ENCODE measurements around the gene FDXR. TPM values are rescaled to one million over a fixed set of nuclear protein-coding genes. Genes with fewer than 3 reads are reported as not detected.

FDXR gene
- total RNA-seq, 2 donors from 2014 or later, result 4.5 to 8.7 TPM

DNA sequence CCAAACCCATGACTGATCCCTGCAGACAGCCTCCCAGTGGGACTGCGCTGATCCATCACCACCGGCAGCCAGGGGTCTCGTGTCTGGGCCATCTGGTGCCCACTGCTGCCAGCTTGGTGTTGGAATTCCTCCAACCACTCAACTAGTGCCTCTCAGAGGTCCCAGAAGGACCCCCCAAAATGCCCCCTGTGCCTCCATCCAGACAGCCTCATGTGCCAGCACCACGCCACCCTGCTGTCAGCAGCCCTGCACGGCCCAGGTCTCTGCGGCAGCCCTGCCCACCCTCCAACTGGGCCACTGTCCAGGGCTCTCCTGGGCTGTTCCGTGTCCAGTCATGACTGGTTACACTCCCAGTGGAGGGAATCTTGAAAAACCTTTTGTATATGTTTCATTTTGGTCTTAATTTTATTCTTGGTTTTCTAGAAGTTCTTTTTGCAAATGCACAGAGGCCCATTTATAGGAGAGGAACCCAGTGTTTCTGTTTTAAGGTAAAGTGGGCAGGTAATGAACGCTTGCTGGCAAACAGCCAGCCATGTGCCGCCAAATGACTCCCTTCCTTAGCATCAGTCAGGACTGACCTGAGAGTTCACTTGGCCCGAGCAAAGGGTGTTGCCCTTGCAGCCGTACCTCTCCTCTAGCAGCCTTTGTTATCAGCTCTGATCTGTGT, 47.7 kb downstream of the FDXR start:
- no peak for DNase-seq

DNA sequence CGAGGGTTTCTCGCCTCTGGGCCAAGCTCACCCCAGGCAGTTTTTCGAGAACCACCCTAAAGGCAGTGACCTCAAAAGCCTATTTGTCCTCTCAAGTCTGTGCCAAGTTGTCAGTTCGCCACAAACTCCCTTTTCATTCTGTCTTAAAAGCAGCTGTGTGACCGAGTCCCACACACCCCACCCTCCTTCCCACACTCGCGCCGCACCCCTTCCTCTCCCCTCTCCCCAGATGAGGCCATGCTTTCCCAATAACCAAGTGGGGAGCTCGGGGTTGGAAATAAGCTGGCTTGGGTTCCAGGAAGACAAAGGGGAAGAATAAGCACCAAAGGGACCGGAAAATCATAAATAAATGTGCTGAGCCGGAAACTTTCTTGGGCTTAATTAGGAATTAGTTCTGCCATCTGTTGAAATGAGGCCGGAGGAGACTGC, 49.8 kb downstream of the FDXR start:
- H3K4me3 Mint-ChIP-seq, result no peak overlapping the region
- DNase-seq, result no peak
- H3K27ac Mint-ChIP-seq, result no peak overlapping the region
- H3K4me1 Mint-ChIP-seq, result no peaks in the 10 kb centered on the region
- no peaks in the 10 kb centered on the region for H3K9me3 ChIP-seq (ENCODE audit: control insufficient read depth, low read length, poor library complexity, severe bottlenecking)
- H3K27me3 Mint-ChIP-seq, result no peaks in the 10 kb centered on the region
- peaks cover 3% of the 10 kb centered on the region for H3K36me3 Mint-ChIP-seq (ENCODE audit: low read depth)
- no peak for ATAC-seq

More for the DNA sequence above, 47.7 kb downstream of the FDXR start:
- ATAC-seq, result no peak
- Mint-ChIP-seq H3K36me3 (ENCODE audit: low read depth) (no peaks in the 10 kb centered on the region), H3K27ac (no peak overlapping the region), H3K4me1 (no peaks in the 10 kb centered on the region), H3K4me3 (no peak overlapping the region), H3K27me3 (no peaks in the 10 kb centered on the region)
- no peaks in the 10 kb centered on the region for H3K9me3 ChIP-seq (ENCODE audit: control insufficient read depth, low read length, poor library complexity, severe bottlenecking)

DNA sequence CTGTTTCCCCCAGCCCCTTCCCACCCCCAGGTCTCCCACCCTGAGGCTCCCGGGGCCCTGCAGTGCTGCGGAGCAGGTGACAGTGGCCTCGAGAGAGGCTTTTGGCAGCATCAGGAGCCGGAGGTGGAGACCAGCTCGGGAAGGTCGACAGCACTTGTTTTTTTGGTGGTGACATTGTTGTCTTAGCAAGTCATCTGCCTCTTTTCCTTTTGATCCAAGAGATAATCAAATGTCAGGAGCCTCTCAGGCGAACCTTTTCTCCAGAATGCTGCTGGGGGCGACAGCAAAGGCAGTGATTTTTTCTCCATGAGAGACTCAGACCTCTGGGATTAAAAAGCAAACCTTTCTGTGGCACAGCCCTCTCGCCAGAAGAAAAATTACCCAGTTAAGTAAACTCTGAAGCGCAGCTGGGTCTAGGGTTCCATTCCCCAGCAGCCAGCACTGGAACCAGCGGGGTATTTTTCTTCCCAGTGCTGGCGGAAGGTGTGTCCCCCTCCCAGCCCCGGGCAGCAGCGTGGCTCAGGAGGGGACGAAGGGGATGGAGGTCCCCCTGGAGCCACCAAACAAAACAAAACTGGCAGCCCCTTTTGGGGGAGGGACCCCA, 50.4 kb downstream of the FDXR start:
- ATAC-seq (no peak), DNase-seq (no peak)
- no peaks in the 10 kb centered on the region for H3K27me3 Mint-ChIP-seq
- peaks cover 3% of the 10 kb centered on the region for H3K36me3 Mint-ChIP-seq (ENCODE audit: low read depth)
- no peaks in the 10 kb centered on the region for H3K9me3 ChIP-seq (ENCODE audit: control insufficient read depth, low read length, poor library complexity, severe bottlenecking)
- no peaks in the 10 kb centered on the region for H3K4me1 Mint-ChIP-seq
- no peak overlapping the region for H3K27ac Mint-ChIP-seq
- H3K4me3 Mint-ChIP-seq, result no peak overlapping the region

DNA sequence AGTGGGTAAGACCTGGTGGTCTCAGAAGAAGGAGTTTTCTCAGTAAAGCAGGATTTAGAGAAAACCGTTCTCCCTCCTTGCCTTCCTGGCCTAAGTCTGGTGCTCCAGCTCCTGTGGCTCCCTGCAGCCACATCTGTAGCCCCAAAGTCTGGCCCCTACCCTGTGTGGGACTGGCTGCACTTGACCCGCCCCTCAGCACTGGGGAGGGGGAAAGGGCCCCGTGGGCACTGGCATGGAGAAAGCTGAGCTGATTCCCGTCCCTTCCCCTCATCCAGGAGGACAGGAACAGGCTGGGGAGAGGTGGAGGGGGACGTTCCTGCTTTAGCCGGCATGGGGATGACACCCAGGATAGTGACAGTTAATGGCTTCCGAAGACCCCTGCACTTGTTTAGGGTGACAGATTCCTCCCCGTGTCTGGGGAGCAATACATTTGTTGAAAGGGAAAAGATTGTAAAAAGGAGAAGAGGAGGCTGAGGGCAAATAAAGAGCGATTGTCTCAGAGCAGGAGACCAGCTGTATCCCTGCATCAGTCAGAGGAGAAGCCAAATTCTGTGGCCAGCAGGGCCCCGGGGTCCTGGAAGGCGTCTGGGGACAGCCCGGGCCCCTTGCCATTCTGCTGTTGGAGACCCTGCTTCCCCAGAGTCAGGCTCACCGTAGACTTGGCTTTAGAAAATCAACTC, 51.0 kb downstream of the FDXR start:
- H3K36me3 Mint-ChIP-seq (ENCODE audit: low read depth), result peaks cover 3% of the 10 kb centered on the region
- no peak overlapping the region for H3K4me3 Mint-ChIP-seq
- no peak overlapping the region for H3K27ac Mint-ChIP-seq
- H3K9me3 ChIP-seq (ENCODE audit: control insufficient read depth, low read length, poor library complexity, severe bottlenecking), result no peaks in the 10 kb centered on the region
- no peak for ATAC-seq
- no peaks in the 10 kb centered on the region for H3K27me3 Mint-ChIP-seq
- no peak for DNase-seq
- no peaks in the 10 kb centered on the region for H3K4me1 Mint-ChIP-seq

DNA sequence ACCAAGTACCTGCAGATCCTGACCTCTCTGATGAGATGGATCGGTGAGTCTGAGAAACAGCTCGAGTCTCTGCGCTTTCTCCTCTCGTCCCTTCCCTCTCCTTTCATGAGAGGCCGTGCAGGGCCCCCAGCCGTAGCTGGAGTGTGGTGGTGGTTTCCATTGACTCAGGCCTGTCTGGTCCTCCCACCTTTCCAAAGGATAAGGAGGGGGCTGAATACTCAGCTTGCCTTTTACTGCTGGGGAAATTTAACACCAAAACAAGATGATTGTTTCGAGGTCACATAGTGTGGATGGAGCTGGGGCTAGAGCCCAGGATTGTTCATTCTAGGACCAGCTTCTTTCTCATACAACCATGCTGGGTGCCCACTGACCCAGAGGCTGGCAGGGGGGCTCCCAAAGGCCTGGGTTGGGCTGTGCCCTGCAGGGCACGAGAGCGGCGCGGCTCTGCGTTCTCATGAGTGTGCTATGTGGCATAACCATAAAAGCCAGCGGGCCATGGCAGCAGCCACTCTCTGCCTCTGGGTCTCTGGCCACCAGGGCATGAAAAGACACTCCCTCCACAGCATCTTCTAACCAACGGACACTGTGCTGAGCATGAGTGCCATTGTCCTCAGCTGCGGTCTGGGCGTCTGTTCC, 52.9 kb downstream of the FDXR start:
- ATAC-seq (no peak), DNase-seq (no peak)
- H3K27me3 Mint-ChIP-seq, result no peaks in the 10 kb centered on the region
- H3K4me1 Mint-ChIP-seq, result no peaks in the 10 kb centered on the region
- H3K27ac Mint-ChIP-seq, result no peak overlapping the region
- H3K36me3 Mint-ChIP-seq (ENCODE audit: low read depth), result peaks cover 3% of the 10 kb centered on the region
- H3K9me3 ChIP-seq (ENCODE audit: control insufficient read depth, low read length, poor library complexity, severe bottlenecking), result no peaks in the 10 kb centered on the region
- no peak overlapping the region for H3K4me3 Mint-ChIP-seq

DNA sequence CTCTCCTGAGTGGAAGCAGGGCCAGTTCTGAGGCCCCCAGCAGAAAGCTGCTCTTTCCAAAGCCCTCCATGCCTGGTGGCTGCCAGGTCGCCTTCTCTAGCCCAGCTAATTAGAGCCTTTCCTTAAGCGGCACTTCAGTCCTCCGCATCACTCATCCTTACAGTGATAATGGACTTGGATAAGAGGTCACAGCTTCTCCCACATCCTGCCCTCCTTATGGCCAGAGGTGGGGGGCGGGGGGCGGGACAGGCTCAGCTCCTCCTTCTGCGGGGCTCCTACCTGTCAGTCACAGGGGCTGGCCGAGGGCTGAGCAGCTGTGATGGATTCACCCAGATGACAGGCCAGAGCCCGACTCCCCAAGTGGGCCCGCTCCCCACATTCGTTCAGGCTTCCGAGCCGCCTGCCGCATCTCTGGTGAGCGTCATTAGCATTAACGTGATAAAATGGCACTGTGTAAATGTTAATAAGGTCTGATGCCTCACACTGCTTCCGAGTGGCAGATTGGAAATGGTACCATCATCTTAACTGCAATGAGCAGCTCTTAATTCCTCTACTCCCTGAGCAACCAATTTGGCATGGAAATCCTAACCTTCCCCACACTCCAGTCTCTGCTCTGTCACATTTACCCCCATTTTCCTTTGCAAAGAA, 54.4 kb downstream of the FDXR start:
- no peak overlapping the region for H3K4me3 Mint-ChIP-seq
- DNase-seq (no peak), ATAC-seq (no peak)
- H3K27ac Mint-ChIP-seq, result no peak overlapping the region
- no peaks in the 10 kb centered on the region for H3K27me3 Mint-ChIP-seq
- H3K4me1 Mint-ChIP-seq, result no peaks in the 10 kb centered on the region
- no peaks in the 10 kb centered on the region for H3K9me3 ChIP-seq (ENCODE audit: control insufficient read depth, low read length, poor library complexity, severe bottlenecking)
- H3K36me3 Mint-ChIP-seq (ENCODE audit: low read depth), result peaks cover 3% of the 10 kb centered on the region

DNA sequence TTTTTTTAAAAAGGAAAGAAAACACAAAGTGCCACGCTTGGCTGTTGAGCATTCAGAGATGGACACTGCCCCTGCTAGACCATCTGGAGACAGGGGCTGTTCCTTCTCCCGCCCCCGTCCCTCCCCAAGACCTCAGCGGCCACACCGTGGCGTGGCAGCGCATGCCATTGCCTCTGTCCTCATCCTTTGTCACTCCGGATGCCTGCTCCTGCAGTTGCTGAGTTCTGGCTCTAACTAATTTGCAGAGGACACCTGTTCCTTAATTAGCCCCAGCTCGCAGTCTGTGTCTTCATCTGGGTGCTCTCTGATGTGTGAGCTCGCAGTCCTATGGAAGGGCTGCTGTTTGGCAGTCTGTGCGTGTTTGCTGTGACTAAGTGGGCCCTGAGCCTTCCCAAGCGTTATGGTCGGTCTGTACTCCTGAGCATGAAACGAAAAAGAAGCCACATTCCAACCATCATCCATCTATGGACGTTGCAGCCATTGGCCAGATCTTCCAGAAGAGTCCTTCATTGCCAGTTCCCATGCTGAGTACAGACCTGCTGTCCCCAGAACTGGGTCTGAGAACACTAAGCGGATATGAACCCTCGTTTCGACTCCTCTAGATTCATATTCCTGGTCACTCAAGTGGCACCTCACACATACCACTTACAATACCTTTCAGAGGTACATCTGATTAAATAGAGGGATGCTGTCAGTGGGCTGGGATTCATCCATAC, 55.7 kb downstream of the FDXR start:
- DNase-seq, result no peak
- peaks cover 3% of the 10 kb centered on the region for H3K4me1 Mint-ChIP-seq

DNA sequence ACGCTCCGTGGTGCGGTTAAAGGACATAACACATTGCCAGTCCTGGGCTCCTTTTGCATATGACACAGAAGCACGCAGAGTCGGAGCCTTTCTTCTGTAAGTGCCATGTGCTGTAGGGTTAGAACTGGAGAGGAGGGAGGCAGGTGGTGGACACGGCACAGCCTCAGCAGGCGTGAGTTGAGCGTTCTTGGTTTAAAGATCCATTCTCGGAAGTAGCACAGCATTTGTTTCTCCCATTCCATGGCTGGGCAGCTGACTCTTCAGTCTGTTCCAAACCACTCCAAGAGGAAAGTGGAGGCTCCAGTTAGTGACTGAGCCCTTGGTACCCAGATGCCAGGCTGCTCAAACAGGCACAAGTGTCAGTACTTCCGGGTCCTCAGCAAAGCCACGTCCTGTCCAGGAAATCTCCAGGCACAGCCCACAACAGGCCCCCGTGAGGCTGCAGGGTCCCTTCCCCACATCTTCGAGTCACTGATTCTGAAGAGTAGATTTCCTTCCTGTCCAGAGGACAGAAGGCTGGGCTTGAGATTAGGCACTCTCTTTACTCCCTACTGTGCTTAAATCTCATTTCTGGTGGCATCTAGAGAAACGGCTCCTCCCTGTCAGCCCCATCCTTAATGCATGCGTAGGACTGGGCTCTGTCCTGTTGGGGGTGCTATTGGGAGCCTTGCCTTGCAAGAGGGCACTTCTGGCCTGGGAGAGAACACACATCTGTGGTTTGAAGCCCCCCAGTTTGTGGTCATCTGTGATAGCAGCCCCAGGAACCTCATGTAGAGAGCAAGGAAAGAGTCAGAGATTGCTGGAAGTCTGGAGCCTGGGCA, 57.0 kb downstream of the FDXR start:
- Mint-ChIP-seq H3K4me1 (peaks cover 6% of the 10 kb centered on the region), H3K27me3 (no peaks in the 10 kb centered on the region), H3K27ac (no peak overlapping the region), H3K36me3 (ENCODE audit: low read depth) (peaks cover 4% of the 10 kb centered on the region), H3K4me3 (no peak overlapping the region)
- no peak for DNase-seq
- H3K9me3 ChIP-seq (ENCODE audit: control insufficient read depth, low read length, poor library complexity, severe bottlenecking), result no peaks in the 10 kb centered on the region
- ATAC-seq, result no peak

More for the DNA sequence above, 55.7 kb downstream of the FDXR start:
- Mint-ChIP-seq H3K4me3 (no peak overlapping the region), H3K27me3 (no peaks in the 10 kb centered on the region), H3K27ac (no peak overlapping the region), H3K36me3 (ENCODE audit: low read depth) (peaks cover 3% of the 10 kb centered on the region)
- ATAC-seq, result no peak
- H3K9me3 ChIP-seq (ENCODE audit: control insufficient read depth, low read length, poor library complexity, severe bottlenecking), result no peaks in the 10 kb centered on the region

DNA sequence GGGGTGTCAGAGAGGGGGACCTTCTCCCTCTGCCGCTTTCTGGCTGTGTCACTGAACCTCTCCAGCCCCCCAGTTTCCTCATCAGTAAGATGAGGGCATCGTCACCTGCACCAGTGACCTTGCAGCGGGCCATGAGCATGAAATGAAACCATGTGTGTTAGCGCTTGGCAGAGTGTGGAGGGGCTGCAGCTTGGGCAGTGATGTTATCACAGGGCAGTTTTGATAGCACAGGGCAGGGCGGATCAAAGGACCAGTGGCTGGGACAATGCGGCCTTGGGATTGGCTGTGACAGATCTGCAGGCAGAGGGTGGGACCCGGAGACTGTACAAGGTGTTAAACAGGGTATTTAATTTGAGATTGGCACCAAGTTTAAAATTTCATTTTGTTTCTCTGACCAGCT, 57.7 kb downstream of the FDXR start:
- DNase-seq (no peak), ATAC-seq (no peak)
- H3K4me1 Mint-ChIP-seq, result peaks cover 8% of the 10 kb centered on the region
- H3K27ac Mint-ChIP-seq, result peak overlapping the region; percentile 39
- H3K36me3 Mint-ChIP-seq (ENCODE audit: low read depth), result peaks cover 7% of the 10 kb centered on the region
- no peaks in the 10 kb centered on the region for H3K27me3 Mint-ChIP-seq
- no peak overlapping the region for H3K4me3 Mint-ChIP-seq
- H3K9me3 ChIP-seq (ENCODE audit: control insufficient read depth, low read length, poor library complexity, severe bottlenecking), result no peaks in the 10 kb centered on the region

DNA sequence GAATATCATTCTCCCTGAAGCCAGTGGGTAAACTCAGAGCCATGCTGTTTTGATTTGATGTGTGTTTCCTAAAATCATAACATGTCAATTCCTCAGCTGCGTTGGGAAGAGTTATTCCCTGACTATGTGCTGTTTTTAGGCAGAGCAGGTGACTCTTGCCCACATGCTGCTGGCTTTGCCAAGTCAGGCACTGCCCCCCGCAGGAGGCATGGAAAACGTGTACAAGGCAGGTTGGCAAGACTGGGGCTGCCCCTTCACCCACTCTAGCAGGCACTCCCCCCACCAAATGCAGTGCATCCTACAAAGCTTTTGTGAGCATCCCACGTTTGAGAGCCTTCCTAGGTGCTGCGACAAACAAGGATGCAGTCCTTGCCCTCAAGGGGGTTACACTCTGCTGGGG, 58.3 kb downstream of the FDXR start:
- H3K4me3 Mint-ChIP-seq, result no peak overlapping the region
- ATAC-seq (no peak), DNase-seq (no peak)
- H3K27ac Mint-ChIP-seq, result no peak overlapping the region
- H3K27me3 Mint-ChIP-seq, result no peaks in the 10 kb centered on the region
- H3K36me3 Mint-ChIP-seq (ENCODE audit: low read depth), result peaks cover 9% of the 10 kb centered on the region
- no peaks in the 10 kb centered on the region for H3K9me3 ChIP-seq (ENCODE audit: control insufficient read depth, low read length, poor library complexity, severe bottlenecking)
- peaks cover 10% of the 10 kb centered on the region for H3K4me1 Mint-ChIP-seq

All from T-helper 17 cell (primary cell).